ENCODE measurements around the gene CDC73. TPM values are rescaled to one million over a fixed set of nuclear protein-coding genes. Genes with fewer than 3 reads are reported as not detected.

CDC73 gene
- total RNA-seq (32.4 and 34.4 TPM in 2 replicates), polyA plus RNA-seq (29.5 and 33.9 TPM in 2 replicates)

DNA sequence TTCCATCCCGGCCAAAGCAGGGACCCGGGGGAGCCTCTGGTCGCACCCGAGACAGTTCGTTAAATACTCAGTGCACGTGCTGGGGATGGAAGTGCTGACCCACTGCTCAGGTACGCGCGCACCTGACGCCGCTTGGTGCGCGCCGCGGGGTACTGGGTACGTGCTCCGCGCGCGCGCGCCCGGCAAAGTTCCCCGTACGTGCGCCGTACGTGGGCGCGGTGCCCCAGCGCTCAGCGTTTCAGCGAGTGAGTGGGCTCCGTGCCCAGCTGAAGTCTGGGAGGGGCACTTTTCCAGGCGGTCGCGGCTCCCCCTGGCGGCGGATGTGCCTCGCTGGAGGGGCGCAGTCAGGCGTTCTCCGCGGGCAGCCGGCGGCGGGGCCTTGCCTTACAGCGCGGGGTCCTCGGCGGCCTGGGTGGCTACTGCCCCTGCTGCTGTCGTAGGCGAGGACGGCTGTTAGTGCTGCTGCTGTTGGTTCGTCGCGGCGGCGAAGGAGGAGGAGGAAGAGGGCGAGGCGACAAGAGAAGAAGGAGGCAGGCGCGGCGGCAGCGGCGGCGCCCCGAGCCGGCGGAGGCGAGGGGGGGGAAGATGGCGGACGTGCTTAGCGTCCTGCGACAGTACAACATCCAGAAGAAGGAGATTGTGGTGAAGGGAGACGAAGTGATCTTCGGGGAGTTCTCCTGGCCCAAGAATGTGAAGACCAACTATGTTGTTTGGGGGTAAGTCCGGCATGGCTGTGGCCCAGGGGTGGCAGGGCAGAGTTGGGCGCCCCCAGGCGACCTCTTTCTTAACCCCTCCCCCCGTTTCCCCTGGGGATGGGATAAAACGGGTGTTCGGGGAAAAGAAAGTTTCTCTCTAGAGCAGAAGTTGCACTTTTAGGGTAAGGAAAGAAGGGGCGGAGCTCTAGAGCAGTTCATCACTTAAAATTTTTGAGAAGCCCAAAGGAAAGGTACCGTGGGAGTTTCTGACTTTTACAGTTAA lies at the start of gene CDC73:
Gene CDC73 (plus strand): TSS at position 416 of the 978 bp plus-strand sequence. CDS start 170 bp downstream, at position 586.
- H3K27me3 ChIP-seq = no peaks in the 10 kb centered on the region
- H3K27ac ChIP-seq = peak within 1 kb of the TSS; percentile 97
- no peaks in the 10 kb centered on the region for H3K9me2 ChIP-seq (replicated peaks; ENCODE audit: insufficient read depth)
- TF ChIP-seq EZH2 (IDR thresholded peaks at IDR 0.05; ENCODE audit: borderline replicate concordance) = no peak
- TF ChIP-seq CTCF (IDR thresholded peaks at IDR 0.05; ENCODE audit: poor library complexity) = peak; percentile 98
- TF ChIP-seq EZH2phosphoT487 (IDR thresholded peaks at IDR 0.05; ENCODE audit: low read depth, severe bottlenecking, unreplicated experiment) = no peak
- H3K4me3 ChIP-seq = peak within 1 kb of the TSS; percentile 89
- H3K79me2 ChIP-seq = peaks cover 46% of the 10 kb centered on the region
- H3K4me1 ChIP-seq (ENCODE audit: insufficient read depth) = peaks cover 16% of the 10 kb centered on the region
- H2AFZ ChIP-seq = peak within 1 kb of the TSS; percentile 89
- H3K4me2 ChIP-seq = peak within 1 kb of the TSS; percentile 78
- peak; percentile 97 for DNase-seq (ENCODE audit: low spot score)
- WGBS (ENCODE audit: low lambda C conversion rate, missing lambda C conversion rate) = under 1% methylated on average over 63 of the region's 85 CpGs
- no peaks in the 10 kb centered on the region for H3K9me3 ChIP-seq (ENCODE audit: low read depth)
- H4K20me1 ChIP-seq (ENCODE audit: insufficient read depth, poor library complexity, severe bottlenecking) = peaks cover 24% of the 10 kb centered on the region
- no peaks in the 10 kb centered on the region for H3K36me3 ChIP-seq (replicated peaks; ENCODE audit: insufficient read depth, low read depth)

DNA sequence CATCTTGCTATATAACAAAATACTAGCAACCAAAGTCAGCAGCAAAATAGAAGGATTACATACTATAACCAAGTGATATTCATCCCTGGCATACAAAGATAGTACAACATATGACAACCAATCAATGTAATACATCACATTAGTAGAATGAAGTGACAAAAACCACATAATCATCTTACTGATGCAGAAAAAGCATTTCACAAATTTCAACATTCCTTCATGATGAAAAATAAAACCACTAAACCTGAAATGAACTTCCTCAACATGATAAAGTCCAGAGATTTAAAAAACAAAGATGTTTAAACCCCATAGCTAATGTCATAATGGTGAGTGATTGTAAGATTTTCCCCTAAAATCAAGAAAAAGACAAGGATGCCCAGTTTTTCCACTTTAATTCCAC lies 43.8 kb upstream of the CDC73 start:
- H3K27me3 ChIP-seq = no peaks in the 10 kb centered on the region

DNA sequence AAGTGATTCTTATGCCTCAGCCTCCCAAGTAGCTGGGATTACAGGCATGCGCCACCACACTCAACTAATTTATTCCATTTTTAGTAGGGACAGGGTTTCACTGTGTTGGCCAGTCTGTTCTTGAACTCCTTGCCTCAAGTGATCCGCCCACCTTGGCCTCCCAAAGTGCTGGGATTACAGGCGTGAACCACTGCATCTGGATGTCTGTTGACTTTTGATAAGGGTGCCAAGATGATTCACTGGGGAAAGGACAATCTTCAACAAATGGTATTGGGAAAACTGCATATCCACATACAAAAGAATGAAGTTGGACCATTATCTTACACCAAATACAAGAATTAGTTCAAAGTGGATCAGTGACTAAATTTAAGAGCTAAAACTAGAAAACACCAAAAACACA lies 42.6 kb upstream of the CDC73 start:
- no peak for DNase-seq (ENCODE audit: low spot score)
- H3K27me3 ChIP-seq = no peaks in the 10 kb centered on the region
- H3K9me2 ChIP-seq (replicated peaks; ENCODE audit: insufficient read depth) = no peaks in the 10 kb centered on the region
- no peaks in the 10 kb centered on the region for H3K9me3 ChIP-seq (ENCODE audit: low read depth)
- H3K36me3 ChIP-seq (replicated peaks; ENCODE audit: insufficient read depth, low read depth) = peaks cover 12% of the 10 kb centered on the region
- no peak overlapping the region for H3K4me2 ChIP-seq
- no peak overlapping the region for H3K4me3 ChIP-seq
- H4K20me1 ChIP-seq (ENCODE audit: insufficient read depth, poor library complexity, severe bottlenecking) = no peaks in the 10 kb centered on the region
- no peak overlapping the region for H3K27ac ChIP-seq
- TF ChIP-seq CTCF (IDR thresholded peaks at IDR 0.05; ENCODE audit: poor library complexity) (no peak), EZH2phosphoT487 (IDR thresholded peaks at IDR 0.05; ENCODE audit: low read depth, severe bottlenecking, unreplicated experiment) (no peak), EZH2 (IDR thresholded peaks at IDR 0.05; ENCODE audit: borderline replicate concordance) (no peak)
- H3K4me1 ChIP-seq (ENCODE audit: insufficient read depth) = no peaks in the 10 kb centered on the region
- H3K79me2 ChIP-seq = peaks cover 20% of the 10 kb centered on the region
- 93% methylated on average over 3 of the region's 3 CpGs for WGBS (ENCODE audit: low lambda C conversion rate, missing lambda C conversion rate)
- H2AFZ ChIP-seq = no peak overlapping the region

More for the DNA sequence above, 43.8 kb upstream of the CDC73 start:
- TF ChIP-seq EZH2 (IDR thresholded peaks at IDR 0.05; ENCODE audit: borderline replicate concordance) (no peak), EZH2phosphoT487 (IDR thresholded peaks at IDR 0.05; ENCODE audit: low read depth, severe bottlenecking, unreplicated experiment) (no peak), CTCF (IDR thresholded peaks at IDR 0.05; ENCODE audit: poor library complexity) (no peak)
- H3K9me3 ChIP-seq (ENCODE audit: low read depth) = no peaks in the 10 kb centered on the region
- H4K20me1 ChIP-seq (ENCODE audit: insufficient read depth, poor library complexity, severe bottlenecking) = no peaks in the 10 kb centered on the region
- H3K4me1 ChIP-seq (ENCODE audit: insufficient read depth) = no peaks in the 10 kb centered on the region
- H3K4me3 ChIP-seq = no peak overlapping the region
- peaks cover 12% of the 10 kb centered on the region for H3K36me3 ChIP-seq (replicated peaks; ENCODE audit: insufficient read depth, low read depth)
- H3K27ac ChIP-seq = no peak overlapping the region
- H3K79me2 ChIP-seq = peaks cover 26% of the 10 kb centered on the region
- no peak for DNase-seq (ENCODE audit: low spot score)
- no peak overlapping the region for H2AFZ ChIP-seq
- H3K9me2 ChIP-seq (replicated peaks; ENCODE audit: insufficient read depth) = no peaks in the 10 kb centered on the region
- H3K4me2 ChIP-seq = no peak overlapping the region

Measured in hepatocyte (in vitro differentiated cells).